ENCODE results near the gene TM6SF1.

DNA sequence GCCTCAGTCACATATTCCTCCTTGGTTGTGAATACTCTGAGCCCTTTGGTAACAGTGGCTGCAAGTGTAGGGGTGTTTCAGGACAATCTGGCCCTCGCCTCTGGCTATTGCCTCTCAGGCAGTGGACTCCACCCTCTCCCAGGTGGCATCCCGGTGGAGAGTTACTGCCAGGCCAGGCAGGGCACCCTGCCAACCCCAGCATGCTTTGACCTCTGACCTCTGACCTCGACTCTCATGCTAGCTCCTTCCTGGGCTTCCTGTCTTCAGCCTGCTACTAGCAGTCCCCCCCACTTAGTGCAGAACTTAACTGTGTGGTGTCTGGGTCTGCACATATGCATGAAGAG lies 5.5 kb downstream of the TM6SF1 start:
- TF ChIP-seq CTCF (IDR thresholded peaks at IDR 0.05 in 4 of 5, conservative IDR thresholded peaks at IDR 0.05 in 1 of 5) (no peak), POLR2A (IDR thresholded peaks at IDR 0.05) (no peak)

Data from gastrocnemius medialis (tissue), 4 donors.